Stimulated activated CD4-positive, alpha-beta T cell treated with anti-CD3 and anti-CD28 coated beads, Interleukin-2, amount 100 ng/mL, for 24 hours (primary cell): Measurements from ENCODE around the gene RNASE11.
"Not testable (repeated sequence)": the region's sequence is repeated elsewhere in the genome, so short reads cannot be mapped to it uniquely, and the experiment has no call there.

ENCODE experiments used
- DNase-seq, 2 donors: peaks; one replicate each; pipeline ENCODE4 v3.0.0-alpha.2; 2020

Gene RNASE11

GRCh38 chr14:20614038-20614840 is 26.4 kb upstream of the RNASE11 start:
- peak in 1 of 2 donors; percentile 28 for DNase-seq

GRCh38 chr14:20613094-20614037 is 25.6 kb upstream of the RNASE11 start:
- peak; percentile 86 to 88 for DNase-seq

GRCh38 chr14:20612403-20612802 is 24.6 kb upstream of the RNASE11 start:
- DNase-seq: no peak

GRCh38 chr14:20611277-20611676 is 23.5 kb upstream of the RNASE11 start:
- DNase-seq: no peak

GRCh38 chr14:20610002-20610765 is 22.4 kb upstream of the RNASE11 start:
- DNase-seq: peak; percentile 81 to 90

- DNase-seq: peak; percentile 55 to 68
Observed at GRCh38 chr14:20609215-20610001, 21.6 kb upstream of the RNASE11 start.

GRCh38 chr14:20608383-20609110 is 20.7 kb upstream of the RNASE11 start:
- DNase-seq: no peak

- DNase-seq: no peak
Observed at GRCh38 chr14:20607617-20608016, 19.8 kb upstream of the RNASE11 start.

GRCh38 chr14:20606902-20607242 is 19.1 kb upstream of the RNASE11 start:
- DNase-seq: no peak

GRCh38 chr14:20606190-20606901 is 18.5 kb upstream of the RNASE11 start:
- no peak for DNase-seq

- no peak for DNase-seq
Observed at GRCh38 chr14:20603813-20604690, 16.3 kb upstream of the RNASE11 start.

- no peak for DNase-seq
Observed at GRCh38 chr14:20602583-20602982, 14.8 kb upstream of the RNASE11 start.

- no peak for DNase-seq
Observed at GRCh38 chr14:20601522-20601921, 13.7 kb upstream of the RNASE11 start.

GRCh38 chr14:20597108-20597507 is 9.3 kb upstream of the RNASE11 start:
- no peak for DNase-seq

- DNase-seq: not testable (repeated sequence)
Observed at GRCh38 chr14:20595726-20596125, 7.9 kb upstream of the RNASE11 start.

GRCh38 chr14:20592574-20592973 is 4.8 kb upstream of the RNASE11 start:
- DNase-seq: no peak

- no peak for DNase-seq
Observed at GRCh38 chr14:20591235-20591634, 3.4 kb upstream of the RNASE11 start, which contains the start of gene RNASE12. Gene RNASE12, minus strand, starts transcription at chr14:20591376. Its CDS starts 653 bp downstream, at chr14:20590723.

- no peak for DNase-seq
Observed at GRCh38 chr14:20583908-20584307, 3.9 kb downstream of the RNASE11 start.

GRCh38 chr14:20583142-20583541 is 4.7 kb downstream of the RNASE11 start:
- no peak for DNase-seq

GRCh38 chr14:20580242-20580641 is 7.6 kb downstream of the RNASE11 start:
- DNase-seq: no peak
